H9 (cell line): Measurements from ENCODE around the gene S100A4. TPM values are rescaled to one million over a fixed set of nuclear protein-coding genes. Genes with fewer than 3 reads are reported as not detected.

ENCODE experiments used
- DNase-seq: peaks from one replicate; pipeline ENCODE4 v3.0.0-alpha.2; 2017
- H2AFZ ChIP-seq: one replicate; pipeline ENCODE4 v1.6.1; 2013; ENCODE audit warnings: mild to moderate bottlenecking, low read length, control low read depth, moderate library complexity
- H2AK5ac ChIP-seq: 2 replicates; pipeline ENCODE4 v1.6.1; 2013; ENCODE audit warnings: low read length, control low read depth, mixed read lengths; ENCODE audit not compliant: insufficient read length
- H2BK120ac ChIP-seq: one replicate; pipeline ENCODE4 v1.6.1; 2013; ENCODE audit warnings: low read depth, mild to moderate bottlenecking, low read length, control low read depth, inconsistent platforms; ENCODE audit not compliant: poor library complexity, severe bottlenecking
- H2BK12ac ChIP-seq: 2 replicates; pipeline ENCODE4 v1.6.1; 2013; ENCODE audit warnings: low read length, control low read depth, mixed read lengths, low read depth; ENCODE audit not compliant: insufficient read length
- H2BK15ac ChIP-seq: 2 replicates; pipeline ENCODE4 v1.6.1; 2013; ENCODE audit warnings: low read depth, low read length, control low read depth
- H2BK20ac ChIP-seq: one replicate; pipeline ENCODE4 v1.6.1; 2013; ENCODE audit warnings: low read depth, mild to moderate bottlenecking, low read length, control low read depth, inconsistent platforms; ENCODE audit not compliant: poor library complexity, severe bottlenecking
- H2BK5ac ChIP-seq: 2 replicates; pipeline ENCODE4 v1.6.1; 2013; ENCODE audit warnings: low read length, control low read depth, mixed read lengths; ENCODE audit not compliant: insufficient read length
- H3K14ac ChIP-seq: 2 replicates; pipeline ENCODE4 v1.6.1; 2013; ENCODE audit warnings: low read length, control low read depth; ENCODE audit not compliant: insufficient read depth
- H3K18ac ChIP-seq: 2 replicates; pipeline ENCODE4 v1.6.1; 2013; ENCODE audit warnings: low read depth, mild to moderate bottlenecking, mixed read lengths, low read length, control low read depth; ENCODE audit not compliant: insufficient read length
- H3K23ac ChIP-seq: 2 replicates; pipeline ENCODE4 v1.6.1; 2013; ENCODE audit warnings: low read length, control low read depth, mixed read lengths, low read depth; ENCODE audit not compliant: insufficient read length
- H3K23me2 ChIP-seq: 2 replicates; pipeline ENCODE4 v1.6.1; 2013; ENCODE audit warnings: low read depth, mild to moderate bottlenecking, mixed read lengths, low read length, control low read depth; ENCODE audit not compliant: insufficient read length, poor library complexity, severe bottlenecking
- H3K27ac ChIP-seq: 2 replicates; pipeline ENCODE4 v1.5.1; 2013; ENCODE audit warnings: low read length, control low read depth, mixed read lengths, low read depth; ENCODE audit not compliant: insufficient read length
- H3K27me3 ChIP-seq: 2 replicates; pipeline ENCODE4 v1.6.1; 2013; ENCODE audit warnings: low read length, control low read depth, inconsistent platforms; ENCODE audit not compliant: insufficient read depth
- H3K4ac ChIP-seq: 2 replicates; pipeline ENCODE4 v1.6.1; 2013; ENCODE audit warnings: low read depth, mild to moderate bottlenecking, control low read depth, inconsistent platforms, low read length, moderate library complexity
- H3K4me1 ChIP-seq: 2 replicates; pipeline ENCODE4 v1.6.1; 2013; ENCODE audit warnings: low read length, control low read depth, inconsistent platforms; ENCODE audit not compliant: insufficient read depth
- H3K4me2 ChIP-seq: 2 replicates; pipeline ENCODE4 v1.6.1; 2013; ENCODE audit warnings: low read length, control low read depth, mixed read lengths; ENCODE audit not compliant: insufficient read length, insufficient read depth
- H3K56ac ChIP-seq: 2 replicates; pipeline ENCODE4 v1.6.1; 2013; ENCODE audit warnings: low read depth, mild to moderate bottlenecking, mixed read lengths, low read length, control low read depth; ENCODE audit not compliant: insufficient read length
- H3K79me1 ChIP-seq: 2 replicates; pipeline ENCODE4 v1.6.1; 2013; ENCODE audit warnings: low read depth, mild to moderate bottlenecking, moderate library complexity, low read length, control low read depth, inconsistent platforms; ENCODE audit not compliant: insufficient read depth, poor library complexity, severe bottlenecking
- H3K79me2 ChIP-seq: 2 replicates; pipeline ENCODE4 v1.6.1; 2013; ENCODE audit warnings: low read length, control low read depth, inconsistent platforms; ENCODE audit not compliant: insufficient read depth
- H3K9ac ChIP-seq: 2 replicates; pipeline ENCODE4 v1.6.1; 2013; ENCODE audit warnings: low read length, control low read depth, mixed read lengths; ENCODE audit not compliant: insufficient read length; ENCODE audit errors: extremely low read depth
- H3K9me3 ChIP-seq: one replicate; pipeline ENCODE4 v1.6.1; 2013; ENCODE audit warnings: low read depth, low read length, inconsistent platforms; ENCODE audit not compliant: control insufficient read depth
- H3T11ph ChIP-seq: one replicate; pipeline ENCODE4 v1.6.1; 2013; ENCODE audit warnings: mild to moderate bottlenecking, low read length, control low read depth, inconsistent platforms
- H4K20me1 ChIP-seq: one replicate; pipeline ENCODE4 v1.6.1; 2013; ENCODE audit not compliant: control insufficient read depth, insufficient read length, insufficient read depth
- H4K5ac ChIP-seq: 2 replicates; pipeline ENCODE4 v1.6.1; 2013; ENCODE audit warnings: low read depth, mild to moderate bottlenecking, mixed read lengths, low read length, control low read depth; ENCODE audit not compliant: insufficient read length
- H4K8ac ChIP-seq: replicated peaks from 2 replicates; pipeline ENCODE4 v1.6.1; 2013; ENCODE audit warnings: low read length, control low read depth, mixed read lengths, low read depth; ENCODE audit not compliant: insufficient read length
- H4K91ac ChIP-seq: 2 replicates; pipeline ENCODE4 v1.6.1; 2013; ENCODE audit warnings: low read depth, mild to moderate bottlenecking, moderate library complexity, mixed read lengths, low read length, control low read depth; ENCODE audit not compliant: insufficient read length
- H3K27ac Mint-ChIP-seq, 3 experiments: 2 replicates in 2 of 3; 3 replicates in 1 of 3; pipeline ENCODE4 v1.8.0; 2020 to 2021; ENCODE audit warnings: mixed read lengths in 3 of 3, mild to moderate bottlenecking in 1 of 3, moderate library complexity in 1 of 3
- H3K27me3 Mint-ChIP-seq: 2 replicates; pipeline ENCODE4 v1.8.0; 2021; ENCODE audit warnings: low read depth, mild to moderate bottlenecking, moderate library complexity, mixed read lengths
- H3K36me3 Mint-ChIP-seq, 3 experiments: 2 replicates in 2 of 3; 3 replicates in 1 of 3; pipeline ENCODE4 v1.8.0; 2020 to 2021; ENCODE audit warnings: low read depth in 3 of 3, mixed read lengths in 3 of 3; ENCODE audit not compliant: insufficient read depth in 1 of 3
- H3K4me1 Mint-ChIP-seq, 2 experiments: 2 replicates each; pipeline ENCODE4 v1.8.0; 2020; ENCODE audit warnings: mixed read lengths in 2 of 2
- H3K4me3 Mint-ChIP-seq, 2 experiments: 2 replicates in 1 of 2; 3 replicates in 1 of 2; pipeline ENCODE4 v1.8.0; 2020 to 2021; ENCODE audit warnings: mild to moderate bottlenecking in 2 of 2, mixed read lengths in 2 of 2, moderate library complexity in 1 of 2
- H3K9me3 Mint-ChIP-seq, 2 experiments: 2 replicates in 1 of 2; 3 replicates in 1 of 2; pipeline ENCODE4 v1.8.0; 2020; ENCODE audit warnings: mild to moderate bottlenecking in 2 of 2, mixed read lengths in 2 of 2, moderate library complexity in 1 of 2
- CTCF ChIP-seq: fragments of 200-600 bp; sonication (generic); conservative IDR thresholded peaks from 3 replicates; pipeline ENCODE4 v1.8.0; 2021; ENCODE audit warnings: antibody characterized with exemption, mild to moderate bottlenecking
- total RNA-seq: library from RNA; stranded (reverse); gene quantifications from 2 replicates; pipeline ENCODE4 v1.2.1, GENCODE V29; 2021

Gene S100A4
- total RNA-seq, 1 experiment from 2014 or later, result 9.0 TPM

- no peak for TF ChIP-seq CTCF
These were observed 32.9 kb upstream of the S100A4 start for GRCh38 chr1:153578490-153578889.

More at GRCh38 chr1:153578490-153578889, 32.9 kb upstream of the S100A4 start:
- peaks cover 0 to 6% (median 0%) of the 10 kb centered on the region in 3 experiments; a peak in 2 of 7 replicates for H3K36me3 Mint-ChIP-seq
- Histone ChIP-seq H2BK12ac (no peak overlapping the region), H3K4me2 (no peak overlapping the region), H3K9me3 (no peaks in the 10 kb centered on the region), H3K27ac (no peak overlapping the region), H3K56ac (no peak overlapping the region), H3K23ac (no peak overlapping the region), H3K14ac (no peak overlapping the region), H3K27me3 (no peaks in the 10 kb centered on the region), H3T11ph (no peak overlapping the region), H4K91ac (no peak overlapping the region), H3K23me2 (no peaks in the 10 kb centered on the region), H3K4me1 (no peaks in the 10 kb centered on the region), H3K18ac (no peak overlapping the region), H3K79me2 (no peaks in the 10 kb centered on the region), H4K20me1 (no peaks in the 10 kb centered on the region), H4K8ac (no peak overlapping the region), H2AFZ (no peak overlapping the region), H4K5ac (no peak overlapping the region), H3K9ac (no peak overlapping the region), H3K79me1 (no peaks in the 10 kb centered on the region), H2BK120ac (no peak overlapping the region), H2BK5ac (no peak overlapping the region), H3K4ac (no peak overlapping the region), H2BK15ac (no peak overlapping the region), H2AK5ac (no peak overlapping the region), H2BK20ac (no peak overlapping the region)
- H3K4me3 Mint-ChIP-seq, result no peak overlapping the region
- DNase-seq, result no peak
- no peak overlapping the region for H3K27ac Mint-ChIP-seq
- H3K4me1 Mint-ChIP-seq, result peaks cover 17 to 22% of the 10 kb centered on the region in 2 experiments
- H3K27me3 Mint-ChIP-seq, result no peaks in the 10 kb centered on the region
- peaks cover 12 to 15% of the 10 kb centered on the region in 2 experiments; a peak in 4 of 5 replicates for H3K9me3 Mint-ChIP-seq
